Lung (tissue), 12 donors: ENCODE measurements around the gene C1orf21. TPM values are rescaled to one million over a fixed set of nuclear protein-coding genes. Genes with fewer than 3 reads are reported as not detected.

Experiments
- ATAC-seq: fragments of 200-7000 bp; cut with Tn5 transposase; one replicate; pipeline ENCODE4 v1.9.1; 2020; ENCODE audit warnings: moderate number of reproducible peaks; ENCODE audit not compliant: insufficient read depth, low FRiP score
- DNase-seq, 3 donors: peaks; one replicate each; pipeline ENCODE4 v3.0.0-alpha.2; 2013 to 2017
- H3K27ac ChIP-seq, 2 donors: one replicate each; pipeline ENCODE4 v1.5.1; 2013; ENCODE audit warnings: mild to moderate bottlenecking in 2 of 2, moderate library complexity in 2 of 2, control low read depth in 1 of 2, inconsistent platforms in 1 of 2, low read depth in 1 of 2, low read length in 1 of 2
- H3K27me3 ChIP-seq, 3 donors: one replicate each; pipeline ENCODE4 v1.5.1; 2013; ENCODE audit warnings: low read length in 2 of 3; ENCODE audit not compliant: control insufficient read depth in 3 of 3, insufficient read depth in 3 of 3
- H3K36me3 ChIP-seq, 4 donors: one replicate each; pipeline ENCODE4 v1.5.1; 2013; ENCODE audit warnings: low read length in 4 of 4, mild to moderate bottlenecking in 1 of 4, moderate library complexity in 1 of 4; ENCODE audit not compliant: control insufficient read depth in 4 of 4, insufficient read depth in 4 of 4
- H3K4me1 ChIP-seq, 5 donors: one replicate each; pipeline ENCODE4 v1.5.1; 2013; ENCODE audit warnings: low read length in 5 of 5, mild to moderate bottlenecking in 2 of 5, moderate library complexity in 1 of 5; ENCODE audit not compliant: control insufficient read depth in 5 of 5, insufficient read depth in 5 of 5
- H3K4me3 ChIP-seq: one replicate; pipeline ENCODE4 v1.5.1; 2013; ENCODE audit warnings: mild to moderate bottlenecking, control low read depth, moderate library complexity
- H3K9ac ChIP-seq, 2 donors: one replicate each; pipeline ENCODE4 v1.5.1; 2013; ENCODE audit warnings: low read length in 2 of 2, control low read depth in 1 of 2; ENCODE audit not compliant: insufficient read depth in 1 of 2
- H3K9me3 ChIP-seq, 4 donors: one replicate each; pipeline ENCODE4 v1.5.1; 2013; ENCODE audit warnings: low read length in 3 of 4, mild to moderate bottlenecking in 1 of 4, moderate library complexity in 1 of 4; ENCODE audit not compliant: control insufficient read depth in 4 of 4, insufficient read depth in 3 of 4
- CTCF ChIP-seq: IDR thresholded peaks from 2 replicates; pipeline ENCODE4 v1.5.1; 2012; ENCODE audit warnings: mild to moderate bottlenecking; ENCODE audit errors: control extremely low read depth, extremely low read depth
- WGBS, 2 donors: extraction: QIAGEN DNeasy Blood & Tissue Kit; methylation state at CpG; one replicate each; pipeline ENCODE4 v1.1.7; 2013; 5-methylcytosine and 5-hydroxymethylcytosine counted together
- polyA plus RNA-seq, 2 donors: library from polyadenylated mRNA; stranded (reverse); fragments of 200-250 nt; gene quantifications; one replicate each; pipeline ENCODE4 v1.2.1, GENCODE V29; 2013
- total RNA-seq, 2 donors: library from RNA; depleted of rRNA in 1 of 2; stranded (reverse); fragments of >200 nt in 1 of 2; gene quantifications; one replicate each; pipeline ENCODE4 v1.2.1, GENCODE V29; 2014 to 2021
- donor health status: control.
- donor health status: control.
- donor health status: Bipolar disorder and iron deficiency.
- donor health status: healthy.
- donor health status: DM: yes; HTN: yes; CAD: no.

Gene C1orf21
- total and polyA plus RNA-seq, 4 donors, result 16.2 to 59.9 (median 45.5) TPM

- TF ChIP-seq CTCF, result no peak
- peaks cover 0 to 5% (median 2%) of the 10 kb centered on the region in 5 donors for H3K4me1 ChIP-seq
- H3K4me3 ChIP-seq, result no peak overlapping the region
- no peak overlapping the region for H3K9ac ChIP-seq
- H3K27ac ChIP-seq, result peak overlapping the region in 1 of 2 donors; percentile 41
- peaks cover 0 to 2% (median 0%) of the 10 kb centered on the region in 4 donors for H3K9me3 ChIP-seq
- ATAC-seq, result no peak
- DNase-seq, result no peak
- H3K27me3 ChIP-seq, result no peaks in the 10 kb centered on the region
- 87 to 90% methylated on average over 7 of the region's 7 CpGs for WGBS, 2 donors
- H3K36me3 ChIP-seq, result no peaks in the 10 kb centered on the region
These were observed 262.6 kb downstream of the C1orf21 start for GRCh38 chr1:184649451-184649888.

- no peaks in the 10 kb centered on the region for H3K27me3 ChIP-seq
- no peak overlapping the region for H3K4me3 ChIP-seq
- no peaks in the 10 kb centered on the region for H3K36me3 ChIP-seq
- no peak for DNase-seq
- no peak overlapping the region for H3K9ac ChIP-seq
- H3K9me3 ChIP-seq, result peaks cover 0 to 2% (median 0%) of the 10 kb centered on the region in 4 donors
- H3K4me1 ChIP-seq, result peaks cover 0 to 5% (median 2%) of the 10 kb centered on the region in 5 donors
- no peak overlapping the region for H3K27ac ChIP-seq
- no peak for TF ChIP-seq CTCF
- no peak for ATAC-seq
- 69 to 86% methylated on average over 5 of the region's 5 CpGs for WGBS, 2 donors
These were observed 263.5 kb downstream of the C1orf21 start for GRCh38 chr1:184650177-184650866.

- Histone ChIP-seq H3K4me1 (peaks cover 0 to under 1% (median 0%) of the 10 kb centered on the region in 5 donors), H3K9ac (no peak overlapping the region)
- no peak for ATAC-seq
These were observed 268.4 kb downstream of the C1orf21 start for GRCh38 chr1:184655185-184655584.

More at GRCh38 chr1:184655185-184655584, 268.4 kb downstream of the C1orf21 start:
- Histone ChIP-seq H3K27me3 (no peaks in the 10 kb centered on the region), H3K36me3 (no peaks in the 10 kb centered on the region), H3K4me3 (no peak overlapping the region), H3K27ac (no peak overlapping the region), H3K9me3 (peaks cover 0 to 2% (median 0%) of the 10 kb centered on the region in 4 donors)
- no peak for TF ChIP-seq CTCF
- no peak for DNase-seq
